Measurements from ENCODE around the gene DPAGT1.

The DPAGT1 gene

GRCh38 chr11:119048644-119049043 is 53.0 kb downstream of the DPAGT1 start:
- H3K9ac ChIP-seq (ENCODE audit: low read length): no peak overlapping the region
- WGBS (ENCODE audit: extremely low coverage, insufficient coverage, insufficient read length): no CpG with 5 or more reads among the region's 9 CpGs

GRCh38 chr11:119047205-119047604 is 54.4 kb downstream of the DPAGT1 start:
- Histone ChIP-seq H3K27me3 (ENCODE audit: insufficient read depth, low read length) (no peaks in the 10 kb centered on the region), H2BK5ac (ENCODE audit: low read depth, low read length, poor library complexity) (no peak overlapping the region), H2AK5ac (ENCODE audit: low read length) (no peak overlapping the region), H4K8ac (ENCODE audit: low read depth, low read length) (no peak overlapping the region), H3K18ac (ENCODE audit: low read length) (no peak overlapping the region), H3K79me2 (ENCODE audit: control insufficient read depth, insufficient read depth, low read length, poor library complexity) (no peaks in the 10 kb centered on the region), H3K9me3 (ENCODE audit: insufficient read depth, low read depth, low read length) (peaks cover 1% of the 10 kb centered on the region), H2BK12ac (ENCODE audit: low read length) (no peak overlapping the region), H3K27ac (ENCODE audit: low read depth, low read length) (no peak overlapping the region), H4K12ac (ENCODE audit: low read depth, low read length) (no peak overlapping the region), H2BK120ac (ENCODE audit: insufficient read depth, low read length, poor library complexity) (no peak overlapping the region), H3K23ac (ENCODE audit: low read length) (no peak overlapping the region), H4K91ac (ENCODE audit: low read depth, low read length) (no peak overlapping the region), H3K4me2 (ENCODE audit: low read length) (no peak overlapping the region), H3K14ac (ENCODE audit: low read length) (no peak overlapping the region), H3K4me1 (ENCODE audit: control insufficient read depth in 1 of 2, insufficient read depth in 2 of 2, low read length in 2 of 2) (no peaks in the 10 kb centered on the region), H3K4ac (ENCODE audit: low read depth, low read length) (no peak overlapping the region), H3K4me3 (ENCODE audit: low read depth, low read length) (no peak overlapping the region), H3K36me3 (ENCODE audit: control insufficient read depth in 1 of 2, insufficient read depth in 2 of 2, low read length in 2 of 2) (peaks cover 66 to 71% of the 10 kb centered on the region in 2 experiments), H2AFZ (ENCODE audit: insufficient read depth, low read length, poor library complexity) (no peak overlapping the region), H3K79me1 (ENCODE audit: low read length) (no peaks in the 10 kb centered on the region), H3K9ac (ENCODE audit: low read length) (no peak overlapping the region)
- WGBS (ENCODE audit: extremely low coverage, insufficient coverage, insufficient read length): no CpG with 5 or more reads among the region's 6 CpGs
- no peak for DNase-seq

More at GRCh38 chr11:119048644-119049043, 53.0 kb downstream of the DPAGT1 start:
- no peak overlapping the region for H3K27ac ChIP-seq (ENCODE audit: low read depth, low read length)
- H3K4me1 ChIP-seq (ENCODE audit: control insufficient read depth in 1 of 2, insufficient read depth in 2 of 2, low read length in 2 of 2): no peaks in the 10 kb centered on the region
- no peak overlapping the region for H2AFZ ChIP-seq (ENCODE audit: insufficient read depth, low read length, poor library complexity)
- no peak overlapping the region for H3K23ac ChIP-seq (ENCODE audit: low read length)
- no peak overlapping the region for H3K14ac ChIP-seq (ENCODE audit: low read length)
- no peaks in the 10 kb centered on the region for H3K79me2 ChIP-seq (ENCODE audit: control insufficient read depth, insufficient read depth, low read length, poor library complexity)
- no peak overlapping the region for H2AK5ac ChIP-seq (ENCODE audit: low read length)
- H3K4me3 ChIP-seq (ENCODE audit: low read depth, low read length): no peak overlapping the region
- no peak overlapping the region for H3K4me2 ChIP-seq (ENCODE audit: low read length)
- H3K4ac ChIP-seq (ENCODE audit: low read depth, low read length): no peak overlapping the region
- DNase-seq: no peak
- peaks cover 1% of the 10 kb centered on the region for H3K9me3 ChIP-seq (ENCODE audit: insufficient read depth, low read depth, low read length)
- no peak overlapping the region for H2BK120ac ChIP-seq (ENCODE audit: insufficient read depth, low read length, poor library complexity)
- no peak overlapping the region for H3K18ac ChIP-seq (ENCODE audit: low read length)
- no peak overlapping the region for H4K12ac ChIP-seq (ENCODE audit: low read depth, low read length)
- no peak overlapping the region for H4K8ac ChIP-seq (ENCODE audit: low read depth, low read length)
- H2BK12ac ChIP-seq (ENCODE audit: low read length): no peak overlapping the region
- peaks cover 72 to 84% of the 10 kb centered on the region in 2 experiments for H3K36me3 ChIP-seq (ENCODE audit: control insufficient read depth in 1 of 2, insufficient read depth in 2 of 2, low read length in 2 of 2)
- no peak overlapping the region for H4K91ac ChIP-seq (ENCODE audit: low read depth, low read length)
- H2BK5ac ChIP-seq (ENCODE audit: low read depth, low read length, poor library complexity): no peak overlapping the region
- no peaks in the 10 kb centered on the region for H3K27me3 ChIP-seq (ENCODE audit: insufficient read depth, low read length)
- H3K79me1 ChIP-seq (ENCODE audit: low read length): no peaks in the 10 kb centered on the region
